ENCODE measurements around the gene RMC1.

Gene RMC1

DNA sequence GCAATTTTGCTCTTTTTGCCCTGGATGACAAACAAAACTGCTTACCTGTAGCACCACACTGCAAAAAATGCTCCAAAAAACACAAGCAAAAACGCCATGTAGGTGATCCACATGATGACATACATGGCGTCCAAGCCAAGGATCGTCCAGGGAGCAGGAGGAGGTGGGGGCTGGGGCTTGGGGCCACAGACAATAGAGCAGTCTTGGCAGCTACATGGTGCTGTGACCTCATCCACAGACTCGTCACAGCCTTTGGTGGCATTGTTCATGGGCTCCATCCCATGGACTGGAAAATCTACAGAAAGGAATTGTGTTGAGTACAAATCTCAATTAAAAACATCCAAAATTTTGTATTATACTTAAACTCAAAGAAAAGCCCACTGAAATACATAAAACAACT is 56.9 kb downstream of the RMC1 start:
- DNase-seq: no peak
- peaks cover 25% of the 10 kb centered on the region for H3K36me3 ChIP-seq
- no peaks in the 10 kb centered on the region for H3K27me3 ChIP-seq (ENCODE audit: insufficient read depth, low read depth, severe bottlenecking)
- no peaks in the 10 kb centered on the region for H3K9me3 ChIP-seq (ENCODE audit: severe bottlenecking)
- H3K27ac ChIP-seq: no peak overlapping the region
- no peak overlapping the region for H3K4me3 ChIP-seq (ENCODE audit: low read depth, low read length)
- TF ChIP-seq, protein P1, sequence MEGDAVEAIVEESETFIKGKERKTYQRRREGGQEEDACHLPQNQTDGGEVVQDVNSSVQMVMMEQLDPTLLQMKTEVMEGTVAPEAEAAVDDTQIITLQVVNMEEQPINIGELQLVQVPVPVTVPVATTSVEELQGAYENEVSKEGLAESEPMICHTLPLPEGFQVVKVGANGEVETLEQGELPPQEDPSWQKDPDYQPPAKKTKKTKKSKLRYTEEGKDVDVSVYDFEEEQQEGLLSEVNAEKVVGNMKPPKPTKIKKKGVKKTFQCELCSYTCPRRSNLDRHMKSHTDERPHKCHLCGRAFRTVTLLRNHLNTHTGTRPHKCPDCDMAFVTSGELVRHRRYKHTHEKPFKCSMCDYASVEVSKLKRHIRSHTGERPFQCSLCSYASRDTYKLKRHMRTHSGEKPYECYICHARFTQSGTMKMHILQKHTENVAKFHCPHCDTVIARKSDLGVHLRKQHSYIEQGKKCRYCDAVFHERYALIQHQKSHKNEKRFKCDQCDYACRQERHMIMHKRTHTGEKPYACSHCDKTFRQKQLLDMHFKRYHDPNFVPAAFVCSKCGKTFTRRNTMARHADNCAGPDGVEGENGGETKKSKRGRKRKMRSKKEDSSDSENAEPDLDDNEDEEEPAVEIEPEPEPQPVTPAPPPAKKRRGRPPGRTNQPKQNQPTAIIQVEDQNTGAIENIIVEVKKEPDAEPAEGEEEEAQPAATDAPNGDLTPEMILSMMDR (IDR thresholded peaks at IDR 0.05; ENCODE audit: low read depth, low read length): no peak

DNA sequence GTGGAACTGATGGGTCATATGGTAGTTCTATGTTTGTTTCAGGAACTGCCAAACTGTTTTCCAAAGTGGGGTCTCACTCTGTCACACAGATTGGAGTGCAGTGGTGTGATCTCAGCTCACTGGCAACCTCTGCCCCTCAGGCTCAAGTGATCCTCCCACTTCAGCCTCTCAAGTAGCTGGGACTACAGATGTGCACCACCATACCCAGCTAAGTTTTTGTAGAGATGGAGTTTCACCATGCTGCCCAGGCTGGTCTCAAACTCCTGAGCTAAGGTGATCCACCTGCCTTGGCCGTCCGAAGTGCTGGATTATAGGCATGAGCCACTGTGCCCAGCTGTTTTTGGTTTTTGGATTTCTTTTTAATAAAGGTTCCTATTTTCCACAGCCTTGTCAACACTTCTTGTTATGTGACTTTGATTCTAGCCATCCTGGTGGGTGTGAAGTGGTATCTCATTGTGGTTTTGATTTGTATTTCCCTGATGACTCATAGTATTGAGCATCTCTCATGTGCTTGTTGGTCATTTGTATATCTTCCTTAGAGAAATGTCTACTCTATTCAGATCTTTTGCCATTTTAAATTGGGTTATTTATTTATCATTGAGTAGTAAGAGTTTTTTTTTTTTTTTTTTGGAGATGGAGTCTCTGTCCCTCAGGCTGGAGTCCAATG is 60.2 kb downstream of the RMC1 start:
- H3K36me3 ChIP-seq: peaks cover 24% of the 10 kb centered on the region
- H3K27ac ChIP-seq: no peak overlapping the region
- no peak for DNase-seq
- no peak overlapping the region for H3K4me3 ChIP-seq (ENCODE audit: low read depth, low read length)
- no peaks in the 10 kb centered on the region for H3K9me3 ChIP-seq (ENCODE audit: severe bottlenecking)
- H3K27me3 ChIP-seq (ENCODE audit: insufficient read depth, low read depth, severe bottlenecking): no peaks in the 10 kb centered on the region
- TF ChIP-seq, protein P1 (IDR thresholded peaks at IDR 0.05; ENCODE audit: low read depth, low read length): no peak

DNA sequence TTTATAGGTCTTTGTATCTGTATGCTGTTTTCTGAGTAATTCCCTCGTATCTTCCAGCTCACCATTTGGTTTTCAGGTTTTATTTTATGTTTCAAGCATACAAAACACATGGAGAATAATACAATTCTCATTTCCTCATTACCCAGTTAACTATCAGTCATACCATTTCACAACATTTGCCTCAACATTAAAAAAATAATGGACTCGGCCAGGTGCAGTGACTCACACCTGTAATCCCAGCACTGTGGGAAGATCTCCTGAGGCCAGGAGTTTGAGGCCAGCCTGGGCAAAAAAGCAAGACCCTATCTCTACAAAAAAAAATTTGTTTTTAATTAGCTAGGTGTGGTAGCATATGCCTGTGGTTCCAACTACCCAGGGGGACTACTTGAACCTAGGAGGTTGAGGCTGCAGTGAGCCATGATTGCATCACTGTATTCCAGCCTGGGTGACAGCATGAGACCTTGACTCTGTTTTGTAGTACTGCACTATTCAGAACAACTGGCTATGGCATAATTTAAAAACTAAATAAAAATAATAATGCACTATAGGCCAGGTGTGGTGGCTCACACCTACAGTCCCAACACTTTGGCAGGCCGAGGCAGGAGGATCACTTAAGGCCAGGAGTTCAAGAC is 62.7 kb downstream of the RMC1 start:
- DNase-seq: no peak
- Histone ChIP-seq H3K9me3 (ENCODE audit: severe bottlenecking) (no peaks in the 10 kb centered on the region), H3K27ac (no peak overlapping the region), H3K36me3 (peaks cover 17% of the 10 kb centered on the region), H3K4me3 (ENCODE audit: low read depth, low read length) (no peak overlapping the region), H3K27me3 (ENCODE audit: insufficient read depth, low read depth, severe bottlenecking) (no peaks in the 10 kb centered on the region)
- TF ChIP-seq, protein P1 (IDR thresholded peaks at IDR 0.05; ENCODE audit: low read depth, low read length): no peak

DNA sequence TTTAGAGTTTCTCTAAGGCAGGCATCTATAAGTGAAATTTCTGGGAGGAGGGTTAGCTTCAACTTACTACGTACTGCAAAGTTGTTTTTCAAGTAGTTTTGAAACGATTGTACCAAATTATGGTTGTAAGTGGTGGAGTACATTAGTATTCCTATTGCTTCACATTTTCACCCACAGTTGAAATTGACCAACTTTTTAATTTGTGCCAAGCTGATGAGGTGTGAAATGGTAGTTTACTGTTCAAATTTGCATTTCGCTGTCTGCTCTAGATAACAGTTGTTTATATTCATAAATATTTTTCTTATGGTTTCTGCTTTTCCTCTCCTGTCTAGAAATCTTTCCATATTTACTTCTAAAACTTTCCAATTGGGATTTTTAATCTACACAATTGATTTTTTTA is 64.4 kb downstream of the RMC1 start:
- H3K27me3 ChIP-seq (ENCODE audit: insufficient read depth, low read depth, severe bottlenecking): no peaks in the 10 kb centered on the region
- TF ChIP-seq, protein P1 (IDR thresholded peaks at IDR 0.05; ENCODE audit: low read depth, low read length): no peak
- no peaks in the 10 kb centered on the region for H3K9me3 ChIP-seq (ENCODE audit: severe bottlenecking)
- no peak overlapping the region for H3K4me3 ChIP-seq (ENCODE audit: low read depth, low read length)
- H3K36me3 ChIP-seq: peaks cover 10% of the 10 kb centered on the region
- DNase-seq: no peak
- no peak overlapping the region for H3K27ac ChIP-seq

DNA sequence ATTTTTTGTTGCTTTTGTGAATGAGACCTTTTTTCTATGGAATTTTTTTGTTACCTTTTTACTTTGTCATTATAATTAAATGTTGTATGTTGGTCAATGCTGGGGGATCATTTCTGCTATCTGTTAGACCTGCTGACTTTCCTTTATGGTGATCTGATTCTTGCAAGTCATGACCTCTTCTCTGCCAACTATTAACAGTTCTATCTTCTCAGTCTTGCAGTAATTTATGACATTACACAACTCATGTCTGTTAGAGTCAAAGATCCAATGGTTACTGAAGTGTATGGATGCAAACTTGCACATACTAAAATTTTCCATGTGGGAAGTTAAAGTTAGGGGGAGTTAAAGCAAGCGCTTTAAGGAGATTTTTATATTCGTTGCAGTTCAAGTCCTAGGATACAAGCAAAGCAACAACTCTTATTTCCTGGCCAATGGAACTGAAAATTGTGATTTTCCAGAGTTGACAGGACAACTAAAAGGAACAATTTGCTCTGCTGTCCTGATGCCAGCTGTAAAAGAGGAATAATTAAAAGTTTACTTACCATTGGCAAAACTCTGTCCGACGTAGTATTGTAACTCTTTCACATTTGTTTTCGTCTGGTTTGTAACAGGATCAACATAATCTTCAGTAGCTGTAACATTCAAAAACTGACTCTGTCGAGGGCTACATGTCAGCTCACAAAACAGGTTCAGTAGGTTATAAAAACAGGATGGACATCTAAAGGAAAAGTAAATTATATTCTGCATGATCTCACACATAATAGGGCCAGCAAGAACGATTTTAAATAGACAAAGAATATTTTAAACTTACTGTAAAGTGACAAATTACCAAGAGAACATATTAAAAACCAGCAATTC is 65.2 kb downstream of the RMC1 start:
- Histone ChIP-seq H3K36me3 (peaks cover 10% of the 10 kb centered on the region), H3K4me3 (ENCODE audit: low read depth, low read length) (no peak overlapping the region)
- TF ChIP-seq, protein P1 (IDR thresholded peaks at IDR 0.05; ENCODE audit: low read depth, low read length): no peak

More for the DNA sequence above, 65.2 kb downstream of the RMC1 start:
- DNase-seq: no peak
- Histone ChIP-seq H3K27ac (no peak overlapping the region), H3K27me3 (ENCODE audit: insufficient read depth, low read depth, severe bottlenecking) (no peaks in the 10 kb centered on the region), H3K9me3 (ENCODE audit: severe bottlenecking) (no peaks in the 10 kb centered on the region)

Data from WERI-Rb-1 (cell line).